ENCODE results near the gene CPA1. TPM values are rescaled to one million over a fixed set of nuclear protein-coding genes. Genes with fewer than 3 reads are reported as not detected.

CPA1 gene
- total RNA-seq, 1 donor from 2014 or later = not detected

DNA sequence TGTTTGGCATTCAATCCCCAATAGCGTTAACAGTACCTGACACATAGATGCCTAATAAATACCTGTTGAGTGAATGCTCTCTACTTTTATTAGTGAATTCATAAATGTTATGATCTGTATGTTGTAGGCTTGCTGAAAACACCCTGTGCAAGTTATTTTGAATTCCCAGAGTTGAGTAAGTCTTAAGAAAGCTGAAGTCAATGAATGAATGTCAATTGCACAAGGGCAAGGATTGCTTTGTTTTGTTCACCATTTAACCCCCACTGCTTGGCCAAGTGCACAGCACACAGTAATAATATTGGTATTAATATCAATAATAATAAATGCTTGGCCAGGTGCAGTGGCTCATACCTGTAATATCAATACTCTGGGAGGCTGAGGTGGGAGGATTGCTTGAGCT, 10.2 kb downstream of the CPA1 start:
- TF ChIP-seq, protein P1, sequence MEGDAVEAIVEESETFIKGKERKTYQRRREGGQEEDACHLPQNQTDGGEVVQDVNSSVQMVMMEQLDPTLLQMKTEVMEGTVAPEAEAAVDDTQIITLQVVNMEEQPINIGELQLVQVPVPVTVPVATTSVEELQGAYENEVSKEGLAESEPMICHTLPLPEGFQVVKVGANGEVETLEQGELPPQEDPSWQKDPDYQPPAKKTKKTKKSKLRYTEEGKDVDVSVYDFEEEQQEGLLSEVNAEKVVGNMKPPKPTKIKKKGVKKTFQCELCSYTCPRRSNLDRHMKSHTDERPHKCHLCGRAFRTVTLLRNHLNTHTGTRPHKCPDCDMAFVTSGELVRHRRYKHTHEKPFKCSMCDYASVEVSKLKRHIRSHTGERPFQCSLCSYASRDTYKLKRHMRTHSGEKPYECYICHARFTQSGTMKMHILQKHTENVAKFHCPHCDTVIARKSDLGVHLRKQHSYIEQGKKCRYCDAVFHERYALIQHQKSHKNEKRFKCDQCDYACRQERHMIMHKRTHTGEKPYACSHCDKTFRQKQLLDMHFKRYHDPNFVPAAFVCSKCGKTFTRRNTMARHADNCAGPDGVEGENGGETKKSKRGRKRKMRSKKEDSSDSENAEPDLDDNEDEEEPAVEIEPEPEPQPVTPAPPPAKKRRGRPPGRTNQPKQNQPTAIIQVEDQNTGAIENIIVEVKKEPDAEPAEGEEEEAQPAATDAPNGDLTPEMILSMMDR (IDR thresholded peaks at IDR 0.05; ENCODE audit: partially characterized antibody, unreplicated experiment) = no peak
- peaks cover 31% of the 10 kb centered on the region for H3K4me1 Mint-ChIP-seq (ENCODE audit: low read depth, unreplicated experiment)
- peaks cover 11% of the 10 kb centered on the region for H3K9me3 Mint-ChIP-seq (ENCODE audit: unreplicated experiment)
- peaks cover 10% of the 10 kb centered on the region for H3K27me3 Mint-ChIP-seq (ENCODE audit: unreplicated experiment)
- no peak overlapping the region for H3K27ac Mint-ChIP-seq (ENCODE audit: unreplicated experiment)
- no peak for DNase-seq
- H3K36me3 Mint-ChIP-seq (ENCODE audit: unreplicated experiment) = no peaks in the 10 kb centered on the region
- no peak overlapping the region for H3K4me3 Mint-ChIP-seq (ENCODE audit: unreplicated experiment)

DNA sequence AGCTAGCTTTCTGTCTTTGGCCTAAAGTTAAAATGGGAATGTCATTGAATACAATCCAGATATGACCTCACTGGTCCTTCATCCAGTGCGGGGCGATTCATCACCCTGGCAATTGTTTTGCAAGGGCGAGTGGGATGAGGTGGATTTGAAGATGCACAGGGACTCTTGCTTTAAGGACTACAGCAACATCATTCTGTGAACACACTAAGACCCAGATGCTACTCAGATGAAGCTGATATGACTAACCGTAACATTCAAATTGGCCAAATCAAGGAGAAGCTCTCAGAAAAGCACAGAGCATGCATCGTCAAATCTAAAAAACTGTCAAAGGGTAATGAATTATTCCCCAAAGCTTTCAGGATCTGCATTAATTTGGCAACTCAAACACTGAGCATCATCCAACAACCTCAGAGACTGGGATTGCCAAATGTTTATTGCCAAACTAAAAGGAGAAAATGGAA, 12.8 kb downstream of the CPA1 start:
- DNase-seq = no peak
- peak overlapping the region; percentile 69 for H3K27ac Mint-ChIP-seq (ENCODE audit: unreplicated experiment)
- peaks cover 1% of the 10 kb centered on the region for H3K9me3 Mint-ChIP-seq (ENCODE audit: unreplicated experiment)
- H3K27me3 Mint-ChIP-seq (ENCODE audit: unreplicated experiment) = peaks cover 4% of the 10 kb centered on the region
- H3K4me1 Mint-ChIP-seq (ENCODE audit: low read depth, unreplicated experiment) = peaks cover 34% of the 10 kb centered on the region
- no peaks in the 10 kb centered on the region for H3K36me3 Mint-ChIP-seq (ENCODE audit: unreplicated experiment)
- H3K4me3 Mint-ChIP-seq (ENCODE audit: unreplicated experiment) = no peak overlapping the region
- TF ChIP-seq, protein P1 (IDR thresholded peaks at IDR 0.05; ENCODE audit: partially characterized antibody, unreplicated experiment) = no peak

DNA sequence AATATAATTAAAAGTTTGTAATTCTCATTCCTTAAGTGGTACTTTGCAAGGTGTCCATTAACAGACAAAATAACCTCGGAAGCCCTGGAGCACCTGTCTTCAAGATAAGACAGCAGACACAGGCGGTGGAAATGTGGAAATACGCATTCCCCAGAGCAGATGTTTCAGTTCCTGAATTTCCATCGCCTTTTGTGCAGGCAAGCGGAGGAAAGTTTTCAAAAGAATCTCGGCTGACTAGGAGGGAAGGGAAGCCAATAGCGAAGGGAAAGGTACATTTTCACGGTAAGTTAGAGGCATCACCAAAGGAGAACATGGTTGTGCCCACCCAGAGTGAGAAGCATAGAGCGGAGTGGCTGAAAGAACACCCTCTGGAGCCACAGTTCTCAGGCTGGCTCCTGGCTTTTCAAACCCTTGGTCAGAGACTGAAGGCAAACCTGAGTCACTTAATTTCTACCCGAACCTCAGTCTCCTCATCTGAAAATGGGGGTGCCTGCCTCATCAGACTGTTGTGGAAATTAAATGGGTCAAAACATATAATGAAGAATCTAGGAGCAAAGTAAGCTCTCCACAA, 13.6 kb downstream of the CPA1 start:
- TF ChIP-seq, protein P1 (IDR thresholded peaks at IDR 0.05; ENCODE audit: partially characterized antibody, unreplicated experiment) = no peak
- H3K27ac Mint-ChIP-seq (ENCODE audit: unreplicated experiment) = peak overlapping the region; percentile 15
- H3K9me3 Mint-ChIP-seq (ENCODE audit: unreplicated experiment) = peaks cover 1% of the 10 kb centered on the region
- no peak for DNase-seq
- no peaks in the 10 kb centered on the region for H3K36me3 Mint-ChIP-seq (ENCODE audit: unreplicated experiment)
- peak overlapping the region; percentile 5 for H3K4me3 Mint-ChIP-seq (ENCODE audit: unreplicated experiment)
- H3K27me3 Mint-ChIP-seq (ENCODE audit: unreplicated experiment) = peaks cover 4% of the 10 kb centered on the region
- peaks cover 34% of the 10 kb centered on the region for H3K4me1 Mint-ChIP-seq (ENCODE audit: low read depth, unreplicated experiment)

DNA sequence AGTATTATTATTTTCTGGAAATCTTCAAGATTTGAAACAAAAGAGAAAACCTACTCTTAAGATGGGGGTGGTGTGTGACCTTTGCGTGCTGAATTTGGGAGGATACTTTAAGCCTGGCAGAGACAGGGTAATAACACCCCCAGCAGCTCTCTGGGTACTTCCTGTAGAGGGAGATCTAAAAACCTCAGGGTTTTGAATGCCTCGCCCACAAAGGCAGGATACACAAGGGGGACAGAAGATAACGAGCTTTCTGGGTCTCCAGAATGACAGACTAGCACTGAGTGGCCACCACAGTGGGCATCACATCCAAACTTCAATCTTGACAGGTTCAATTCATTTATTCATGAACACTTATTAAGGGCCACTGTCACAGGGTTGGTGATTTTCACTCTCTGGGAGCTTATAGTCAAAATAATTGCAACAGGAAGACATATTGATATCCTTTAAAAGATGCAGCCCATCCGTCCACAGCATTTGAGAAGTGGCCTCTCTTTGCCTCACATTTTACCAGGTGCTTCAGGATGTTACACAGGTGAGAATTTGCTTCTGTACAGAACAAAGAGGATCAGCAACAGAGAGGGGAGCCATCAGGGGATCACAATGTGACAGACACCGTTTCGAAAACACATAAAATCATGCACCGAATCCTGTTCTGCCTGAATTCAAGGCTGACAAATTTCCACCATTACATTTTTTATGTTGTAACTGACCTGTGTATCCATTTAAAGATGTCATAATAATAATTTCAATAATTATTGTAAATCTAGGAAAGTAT, 14.3 kb downstream of the CPA1 start:
- peaks cover 4% of the 10 kb centered on the region for H3K27me3 Mint-ChIP-seq (ENCODE audit: unreplicated experiment)
- peaks cover 1% of the 10 kb centered on the region for H3K9me3 Mint-ChIP-seq (ENCODE audit: unreplicated experiment)

More for the DNA sequence above, 14.3 kb downstream of the CPA1 start:
- no peaks in the 10 kb centered on the region for H3K36me3 Mint-ChIP-seq (ENCODE audit: unreplicated experiment)
- H3K27ac Mint-ChIP-seq (ENCODE audit: unreplicated experiment) = peak overlapping the region; percentile 17
- no peak overlapping the region for H3K4me3 Mint-ChIP-seq (ENCODE audit: unreplicated experiment)
- H3K4me1 Mint-ChIP-seq (ENCODE audit: low read depth, unreplicated experiment) = peaks cover 34% of the 10 kb centered on the region
- no peak for DNase-seq
- TF ChIP-seq, protein P1 (IDR thresholded peaks at IDR 0.05; ENCODE audit: partially characterized antibody, unreplicated experiment) = no peak

Data from glutamatergic neuron (in vitro differentiated cells).